GM19452 (cell line): Measurements from ENCODE around the gene UBASH3B.
A peak's percentile ranks its signal among the peaks of the same experiment; 100 is the strongest.
"Not testable (repeated sequence)": the region's sequence is repeated elsewhere in the genome, so short reads cannot be mapped to it uniquely, and the experiment has no call there.

Experiments used
- ATAC-seq: cut with Tn5 transposase; IDR thresholded peaks from one replicate; pipeline ENCODE4 v1.9.1; 2021; ENCODE audit not compliant: unreplicated experiment

The UBASH3B gene

GRCh38 chr11:122730694-122731093 lies 75.2 kb downstream of the UBASH3B start:
- not testable (repeated sequence) for ATAC-seq

GRCh38 chr11:122731500-122731913 lies 76.0 kb downstream of the UBASH3B start:
- no peak for ATAC-seq

- ATAC-seq = no peak
Measured at GRCh38 chr11:122732342-122733315, 77.1 kb downstream of the UBASH3B start.

- ATAC-seq = no peak
Measured at GRCh38 chr11:122733318-122733717, 77.8 kb downstream of the UBASH3B start.

- ATAC-seq = no peak
Measured at GRCh38 chr11:122734848-122735496, 79.5 kb downstream of the UBASH3B start.

- ATAC-seq = no peak
Measured at GRCh38 chr11:122737951-122738693, 82.6 kb downstream of the UBASH3B start.

- no peak for ATAC-seq
Measured at GRCh38 chr11:122741613-122742300, 86.2 kb downstream of the UBASH3B start.

- ATAC-seq = no peak
Measured at GRCh38 chr11:122742301-122743018, 86.9 kb downstream of the UBASH3B start.

GRCh38 chr11:122743097-122743741 lies 87.7 kb downstream of the UBASH3B start:
- ATAC-seq = no peak

GRCh38 chr11:122743949-122744348 lies 88.4 kb downstream of the UBASH3B start:
- ATAC-seq = peak; percentile 39

GRCh38 chr11:122744357-122744756 lies 88.8 kb downstream of the UBASH3B start:
- ATAC-seq = no peak

GRCh38 chr11:122745111-122745510 lies 89.6 kb downstream of the UBASH3B start:
- ATAC-seq = no peak

GRCh38 chr11:122746050-122746478 lies 90.5 kb downstream of the UBASH3B start:
- peak; percentile 85 for ATAC-seq

GRCh38 chr11:122746611-122747244 lies 91.2 kb downstream of the UBASH3B start:
- ATAC-seq = no peak

- ATAC-seq = no peak
Measured at GRCh38 chr11:122747351-122747781, 91.8 kb downstream of the UBASH3B start.

GRCh38 chr11:122749005-122749687 lies 93.6 kb downstream of the UBASH3B start:
- peak; percentile 75 for ATAC-seq

- no peak for ATAC-seq
Measured at GRCh38 chr11:122750049-122750448, 94.5 kb downstream of the UBASH3B start.

- no peak for ATAC-seq
Measured at GRCh38 chr11:122751292-122752070, 96.0 kb downstream of the UBASH3B start.
